ENCODE results near the gene CFAP300. TPM values are rescaled to one million over a fixed set of nuclear protein-coding genes. Genes with fewer than 3 reads are reported as not detected.

Gene CFAP300
- total and polyA plus RNA-seq, 2 of the 8 experiments (the other 6 are each of a cell fraction or from before 2014, with no cell fraction given) = 2.1 to 2.8 TPM

DNA sequence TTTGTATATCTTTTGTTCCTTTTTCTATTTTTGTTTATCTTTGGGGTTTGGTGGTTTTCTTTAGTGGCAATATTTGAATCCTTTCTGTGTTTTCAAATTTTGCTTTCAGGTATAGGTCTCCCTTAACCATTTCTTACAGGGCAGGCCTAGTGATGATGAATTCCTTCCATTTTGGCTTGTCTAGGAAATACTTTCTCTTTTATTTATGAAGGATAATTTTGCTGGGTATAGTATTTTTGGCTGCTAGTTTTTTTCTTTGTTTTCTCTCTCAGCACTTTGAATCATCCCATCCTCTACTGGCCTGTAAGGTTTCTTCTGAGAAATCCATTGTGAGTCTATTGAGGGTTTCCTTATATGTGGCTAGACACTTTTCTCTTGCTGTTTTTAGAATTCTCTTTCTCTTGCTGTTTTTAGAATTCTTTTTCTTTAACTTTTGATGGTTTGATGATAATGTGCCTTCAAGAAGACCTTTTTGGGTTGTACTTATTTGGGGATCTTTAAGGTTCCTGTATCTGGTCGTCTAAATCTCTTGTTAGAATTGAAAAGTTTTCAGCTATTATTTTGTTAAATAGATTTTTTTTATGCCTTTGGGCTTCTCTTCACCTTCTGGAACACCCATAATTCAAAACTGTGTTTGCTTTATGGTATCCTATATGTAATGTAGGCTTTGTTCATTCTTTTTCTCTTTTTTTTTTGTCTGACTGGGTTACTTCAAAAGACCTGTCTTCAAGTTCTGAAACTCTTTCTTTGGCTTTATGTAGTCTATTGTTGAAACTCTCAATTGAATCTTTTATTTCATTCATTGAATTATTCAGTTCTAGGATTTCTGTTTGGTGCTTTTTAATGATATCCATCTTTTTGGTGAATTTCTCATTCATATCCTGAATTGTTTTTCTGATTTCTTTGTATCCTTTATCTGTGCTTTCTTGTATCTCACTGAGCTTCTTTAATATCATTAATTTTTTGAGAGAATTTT, 24.5 kb downstream of the CFAP300 start (continued):
- no peak for TF ChIP-seq MAFK (IDR thresholded peaks at IDR 0.05; ENCODE audit: low read depth, low read length)

Data from H1 (cell line).